GM21390 (cell line): Measurements from ENCODE around the gene IPO4.
A peak's percentile ranks its signal among the peaks of the same experiment; 100 is the strongest.

ENCODE experiments used
- ATAC-seq: cut with Tn5 transposase; IDR thresholded peaks from one replicate; pipeline ENCODE4 v1.9.1; 2021; ENCODE audit not compliant: unreplicated experiment

The IPO4 gene

GRCh38 chr14:24178399-24179178, 10.0 kb downstream of the IPO4 start:
- no peak for ATAC-seq

GRCh38 chr14:24177891-24178290, 10.7 kb downstream of the IPO4 start:
- ATAC-seq = no peak

- no peak for ATAC-seq
Observed at GRCh38 chr14:24177041-24177825, 11.4 kb downstream of the IPO4 start.

GRCh38 chr14:24176599-24176998, 12.0 kb downstream of the IPO4 start:
- no peak for ATAC-seq

GRCh38 chr14:24172871-24173281, 15.7 kb downstream of the IPO4 start:
- no peak for ATAC-seq

- ATAC-seq = no peak
Observed at GRCh38 chr14:24172261-24172860, 16.3 kb downstream of the IPO4 start.

GRCh38 chr14:24171422-24172260, 17.0 kb downstream of the IPO4 start, which contains the start of gene REC8:
TSS of gene REC8 (plus strand) at chr14:24172080. CDS start at chr14:24172553, 473 bp downstream.
- ATAC-seq = peak; percentile 84

GRCh38 chr14:24167469-24168114, 21.0 kb downstream of the IPO4 start:
- no peak for ATAC-seq

GRCh38 chr14:24165785-24166184, 22.8 kb downstream of the IPO4 start:
- no peak for ATAC-seq

GRCh38 chr14:24164518-24164991, 24.1 kb downstream of the IPO4 start:
- no peak for ATAC-seq

- ATAC-seq = no peak
Observed at GRCh38 chr14:24162093-24162492, 26.5 kb downstream of the IPO4 start.

GRCh38 chr14:24160850-24161804, 27.5 kb downstream of the IPO4 start, which contains the start of gene IRF9:
TSS of gene IRF9 (plus strand) at chr14:24161265. CDS start at chr14:24162145, 880 bp downstream.
- peak; percentile 79 for ATAC-seq

- ATAC-seq = no peak
Observed at GRCh38 chr14:24160499-24160849, 28.1 kb downstream of the IPO4 start.

- no peak for ATAC-seq
Observed at GRCh38 chr14:24159777-24160498, 28.7 kb downstream of the IPO4 start.

- ATAC-seq = no peak
Observed at GRCh38 chr14:24157331-24157730, 31.3 kb downstream of the IPO4 start.

GRCh38 chr14:24156840-24157239, 31.8 kb downstream of the IPO4 start:
- ATAC-seq = no peak

- no peak for ATAC-seq
Observed at GRCh38 chr14:24155100-24155499, 33.5 kb downstream of the IPO4 start.

- ATAC-seq = no peak
Observed at GRCh38 chr14:24151404-24152080, 37.1 kb downstream of the IPO4 start.
